K562 (cell line): Measurements from ENCODE around the gene SLX9. TPM values are rescaled to one million over a fixed set of nuclear protein-coding genes. Genes with fewer than 3 reads are reported as not detected.

Experiments
- ATAC-seq: fragments of 200-7000 bp; cut with Tn5 transposase; 3 replicates; pipeline ENCODE4 v1.9.1; 2020; ENCODE audit warnings: moderate library complexity
- BruUV-seq: library from RNA; stranded (reverse); fragments of 400-500 nt; replicated peaks from 2 replicates; lab custom pipeline; 2021; lab: Mats Ljungman, UMichigan
- CTCF ChIA-PET: fragments of 300-600 bp; formaldehyde crosslinking; extraction: SDS; loops from one replicate; lab custom pipeline; 2021; ENCODE audit warnings: low intra/inter-chr PET ratio; lab: Yijun Ruan, JAX
- POLR2A ChIA-PET: fragments of 300-600, 350-650 bp; sonication (Branson Sonifier 250); formaldehyde crosslinking; extraction: SDS; loops from one replicate; lab custom pipeline; 2021; ENCODE audit warnings: antibody characterized with exemption, inconsistent platforms; lab: Yijun Ruan, JAX
- DNase-seq, 4 experiments: peaks; one replicate each; pipeline versions ENCODE4 v3.0.0 to v3.0.0-alpha.2; 2011 to 2018; ENCODE audit warnings: low spot score in 3 of 4, mixed read lengths in 3 of 4; ENCODE audit errors: extremely low read depth in 1 of 4
- FAIRE-seq: peaks from 2 replicates; lab custom pipeline; 2011; peaks lifted over from hg19 to GRCh38; lab: Jason Lieb, UNC
- H2AFZ ChIP-seq: 2 replicates; pipeline ENCODE4 v1.6.0; 2011; ENCODE audit warnings: low read depth, low read length, control low read depth, inconsistent platforms
- H3K27ac ChIP-seq: fragments of 200-600 bp; 3 replicates; pipeline ENCODE4 v1.8.0; 2011; ENCODE audit warnings: low read depth, mild to moderate bottlenecking, control low read depth, inconsistent platforms, low read length, moderate library complexity, mixed read lengths; ENCODE audit errors: extremely low read depth
- H3K27me3 ChIP-seq, 2 experiments: fragments of 300-600 bp in 1 of 2; 2 replicates in 1 of 2; 3 replicates in 1 of 2; pipeline versions ENCODE4 v1.6.0 to v1.8.0; 2011; ENCODE audit warnings: inconsistent platforms in 2 of 2, low read length in 2 of 2, mild to moderate bottlenecking in 1 of 2, mixed read lengths in 1 of 2, moderate library complexity in 1 of 2; ENCODE audit not compliant: control insufficient read depth in 2 of 2, insufficient read depth in 2 of 2
- H3K36me3 ChIP-seq: fragments of 300-600 bp; 3 replicates; pipeline ENCODE4 v1.8.0; 2011; ENCODE audit warnings: mild to moderate bottlenecking, low read length, inconsistent platforms; ENCODE audit not compliant: control insufficient read depth, insufficient read depth
- H3K4me1 ChIP-seq, 2 experiments: fragments of 200-600 bp in 1 of 2; replicated peaks in 1 of 2; 2 replicates in 1 of 2; 3 replicates in 1 of 2; pipeline versions ENCODE4 v1.5.1 to v1.8.0; 2011; ENCODE audit warnings: inconsistent platforms in 2 of 2, low read length in 2 of 2, mild to moderate bottlenecking in 1 of 2, mixed read lengths in 1 of 2, moderate library complexity in 1 of 2; ENCODE audit not compliant: control insufficient read depth in 2 of 2, insufficient read depth in 2 of 2
- H3K4me2 ChIP-seq: 2 replicates; pipeline ENCODE4 v1.6.1; 2011; ENCODE audit warnings: low read length, control low read depth, inconsistent platforms, mixed read lengths; ENCODE audit not compliant: insufficient read depth
- H3K4me3 ChIP-seq: fragments of 200-600 bp; sonication (generic), shearing (Covaris generic); 2 replicates; pipeline ENCODE4 v1.5.1; 2016; ENCODE audit warnings: control low read depth, inconsistent platforms
- H3K79me2 ChIP-seq: fragments of 200-600 bp; 3 replicates; pipeline ENCODE4 v1.8.0; 2011; ENCODE audit warnings: low read length, inconsistent platforms; ENCODE audit not compliant: control insufficient read depth, insufficient read depth
- H3K9ac ChIP-seq, 2 experiments: 2 replicates each; pipeline versions ENCODE4 v1.6.0 to v1.6.1; 2011; ENCODE audit warnings: low read depth in 2 of 2, low read length in 2 of 2, control low read depth in 1 of 2, inconsistent platforms in 1 of 2, mild to moderate bottlenecking in 1 of 2, mixed read lengths in 1 of 2; ENCODE audit not compliant: insufficient read depth in 1 of 2
- H3K9me1 ChIP-seq: one replicate; pipeline ENCODE4 v1.6.0; 2011; ENCODE audit warnings: inconsistent platforms, mild to moderate bottlenecking, low read length, moderate library complexity; ENCODE audit not compliant: control insufficient read depth, insufficient read depth
- H3K9me3 ChIP-seq: replicated peaks from 2 replicates; pipeline ENCODE4 v1.5.1; 2011; ENCODE audit warnings: low read depth, low read length, inconsistent platforms; ENCODE audit not compliant: control insufficient read depth, insufficient read depth
- H4K20me1 ChIP-seq: replicated peaks from 2 replicates; pipeline ENCODE4 v1.6.1; 2011; ENCODE audit warnings: low read length, inconsistent platforms, mixed read lengths; ENCODE audit not compliant: control insufficient read depth, insufficient read depth
- CSDE1 ChIP-seq, 2 experiments: fragments of 450-650 bp; IDR thresholded peaks; 2 replicates each; pipeline ENCODE4 v1.6.1; 2016; ENCODE audit warnings: mild to moderate bottlenecking in 1 of 2
- FUS ChIP-seq: fragments of 200-400 bp; formaldehyde crosslinking; optimal IDR thresholded peaks from 2 replicates; pipeline ENCODE3; 2017; ENCODE audit warnings: low read depth, low read length
- HDAC2 ChIP-seq: fragments of 450-650 bp; IDR thresholded peaks from 2 replicates; pipeline ENCODE4 v1.6.1; 2016; ENCODE audit warnings: mild to moderate bottlenecking
- MCM5 ChIP-seq: fragments of 450-650 bp; IDR thresholded peaks from 2 replicates; pipeline ENCODE4 v1.6.1; 2016; ENCODE audit warnings: low read depth
- SETDB1 ChIP-seq: IDR thresholded peaks from one replicate; pipeline ENCODE4 v1.6.1; 2012; ENCODE audit warnings: low read length, control low read depth, inconsistent platforms
- SMAD2 ChIP-seq: fragments of 150-350 bp; IDR thresholded peaks from 2 replicates; pipeline ENCODE4 v1.6.1; 2014; ENCODE audit warnings: low read depth, mild to moderate bottlenecking, low read length
- SRSF3 ChIP-seq: fragments of 200-400 bp; formaldehyde crosslinking; IDR thresholded peaks from 2 replicates; pipeline ENCODE4 v1.6.1; 2016; ENCODE audit warnings: mild to moderate bottlenecking, low read length, moderate library complexity; ENCODE audit not compliant: insufficient read depth
- TCF7L2 ChIP-seq: fragments of 150-350 bp; IDR thresholded peaks from 2 replicates; pipeline ENCODE4 v1.6.1; 2016; ENCODE audit warnings: low read depth, mild to moderate bottlenecking, low read length, moderate library complexity
- TOE1 ChIP-seq, 2 experiments: fragments of 450-650 bp in 1 of 2; sonication (generic) in 1 of 2; formaldehyde crosslinking in 1 of 2; IDR thresholded peaks; 2 replicates each; pipeline versions ENCODE4 v1.7.1 to v1.8.0; 2016 to 2022; ENCODE audit warnings: borderline replicate concordance in 2 of 2, mild to moderate bottlenecking in 2 of 2, antibody characterized with exemption in 1 of 2, inconsistent platforms in 1 of 2, low read depth in 1 of 2, missing genetic modification reagents in 1 of 2, moderate library complexity in 1 of 2
- ZBTB7A ChIP-seq: IDR thresholded peaks from 2 replicates; pipeline ENCODE4 v1.6.1; 2011; ENCODE audit warnings: low read depth, mild to moderate bottlenecking, low read length, moderate library complexity, borderline replicate concordance; ENCODE audit not compliant: control insufficient read depth
- ZNF23 ChIP-seq: fragments of 250-450 bp; sonication (Bioruptor Pico); IDR thresholded peaks from 2 replicates; pipeline ENCODE4 v1.4.0; 2020; ENCODE audit warnings: mild to moderate bottlenecking
- ZNF785 ChIP-seq: fragments of 250-450 bp; sonication (Bioruptor Pico); IDR thresholded peaks from 2 replicates; pipeline ENCODE4 v1.4.0; 2020; ENCODE audit warnings: mild to moderate bottlenecking
- WGBS: fragments of 100-300 bp; shearing (Covaris generic); methylation state at CpG from one replicate; pipeline ENCODE4 v1.1.6; 2016; ENCODE audit warnings: low coverage, mixed read lengths; ENCODE audit not compliant: insufficient coverage; ENCODE audit errors: missing lambda C conversion rate; 5-methylcytosine and 5-hydroxymethylcytosine counted together
- in situ Hi-C: fragments of 300-500 bp; cut with MboI; formaldehyde crosslinking; loops from 4 replicates; pipeline ENCODE4 v1.15.0; 2018; ENCODE audit warnings: inconsistent platforms, mixed read lengths
- intact Hi-C: fragments of 100-400 bp; cut with micrococcal nuclease; formaldehyde crosslinking; loops from 2 replicates; pipeline ENCODE4 v1.14.2; 2022
- polyA plus RNA-seq, 8 experiments: library from polyadenylated mRNA; depleted of rRNA in 4 of 8; stranded (reverse) in 5 of 8; unstranded in 3 of 8; fragments of >200 nt; fragmentation: Nextera tagmentation in 2 of 8; fragmentation: Illumina TruSeq in 1 of 8; extraction: Ambion mirVana in 2 of 8; extraction: Trizol in 1 of 8; gene quantifications; 2 replicates each; pipeline versions ENCODE4 v1.2.1 to v1.2.3, GENCODE V29; 2011 to 2014; ENCODE audit warnings: inconsistent platforms in 1 of 8, missing spikeins in 1 of 8
- total RNA-seq, 7 experiments: library from RNA; depleted of rRNA in 6 of 7; stranded (reverse); fragments of >200 nt in 6 of 7; fragmentation: Illumina TruSeq in 2 of 7; extraction: Trizol in 2 of 7; gene quantifications; 2 replicates each; pipeline versions ENCODE4 v1.2.1 to v1.2.3, GENCODE V29; 2011 to 2021; ENCODE audit warnings: low replicate concordance in 1 of 7
- TF ChIP-seq, protein P1 (sequence below): fragments of 450-650 bp; formaldehyde crosslinking; IDR thresholded peaks from 2 replicates; pipeline ENCODE4 v1.4.0; 2022; ENCODE audit warnings: missing genetic modification characterization

SLX9 gene
- total and polyA plus RNA-seq, 9 of the 15 experiments (the other 6 are each of a cell fraction or from before 2014, with no cell fraction given), result 1.2 to 75.5 (median 16.5) TPM

GRCh38 chr21:44930543-44930981, 9.3 kb upstream of the SLX9 start:
- CTCF ChIA-PET, result no interaction called here
- H3K27ac ChIP-seq, result no peak overlapping the region
- H3K9ac ChIP-seq, result no peak overlapping the region
- H3K4me1 ChIP-seq, result peaks cover 8 to 45% of the 10 kb centered on the region in 2 experiments; a peak in 4 of 5 replicates
- no peaks in the 10 kb centered on the region for H3K36me3 ChIP-seq
- H2AFZ ChIP-seq, result no peak overlapping the region
- no peaks in the 10 kb centered on the region for H4K20me1 ChIP-seq
- BruUV-seq, result no TSS peak
- no peak for TF ChIP-seq HDAC2
- no peak for TF ChIP-seq ZBTB7A
- TF ChIP-seq ZNF23 (CRISPR knock-in tag), result no peak
- TF ChIP-seq TOE1 (IDR thresholded peaks at IDR 0.05; ENCODE audit: borderline replicate concordance), result no peak
- TF ChIP-seq TOE1 (CRISPR knock-in tag; IDR thresholded peaks at IDR 0.05; ENCODE audit: borderline replicate concordance, low read depth), result no peak
- TF ChIP-seq MCM5, result no peak
- no peak for TF ChIP-seq FUS
- no peak for TF ChIP-seq CSDE1 (IDR thresholded peaks at IDR 0.05)
- TF ChIP-seq ZNF785 (CRISPR knock-in tag), result no peak
- TF ChIP-seq, protein P1, sequence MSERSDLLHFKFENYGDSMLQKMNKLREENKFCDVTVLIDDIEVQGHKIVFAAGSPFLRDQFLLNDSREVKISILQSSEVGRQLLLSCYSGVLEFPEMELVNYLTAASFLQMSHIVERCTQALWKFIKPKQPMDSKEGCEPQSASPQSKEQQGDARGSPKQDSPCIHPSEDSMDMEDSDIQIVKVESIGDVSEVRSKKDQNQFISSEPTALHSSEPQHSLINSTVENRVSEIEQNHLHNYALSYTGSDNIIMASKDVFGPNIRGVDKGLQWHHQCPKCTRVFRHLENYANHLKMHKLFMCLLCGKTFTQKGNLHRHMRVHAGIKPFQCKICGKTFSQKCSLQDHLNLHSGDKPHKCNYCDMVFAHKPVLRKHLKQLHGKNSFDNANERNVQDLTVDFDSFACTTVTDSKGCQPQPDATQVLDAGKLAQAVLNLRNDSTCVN (CRISPR knock-in tag), result no peak
- TF ChIP-seq SRSF3, result no peak
- TF ChIP-seq SETDB1, result no peak
- no peak for TF ChIP-seq SMAD2
- TF ChIP-seq TCF7L2, result no peak
- 22% methylated on average over 11 of the region's 12 CpGs for WGBS
- H3K4me3 ChIP-seq, result no peak overlapping the region
- no peaks in the 10 kb centered on the region for H3K9me3 ChIP-seq
- peaks cover 3% of the 10 kb centered on the region for H3K9me1 ChIP-seq
- POLR2A ChIA-PET, result no interaction called here
- no peak overlapping the region for H3K4me2 ChIP-seq
- DNase-seq (no peak), ATAC-seq (no peak), FAIRE-seq (no peak)
- in situ Hi-C loops, result loop anchor here (10.0 kb wide), 1 partner anchor 426 kb away; no protein-coding TSS in a partner anchor
- intact Hi-C loops, result no loop called here
- H3K27me3 ChIP-seq, result peaks cover 17 to 46% of the 10 kb centered on the region in 2 experiments
- H3K79me2 ChIP-seq, result no peaks in the 10 kb centered on the region
